ENCODE results near the gene ATAD3A.
"Not testable (repeated sequence)": the region's sequence is repeated elsewhere in the genome, so short reads cannot be mapped to it uniquely, and the experiment has no call there.

ATAD3A gene

GRCh38 chr1:1540818-1541628 is 29.1 kb downstream of the ATAD3A start:
- no peak for DNase-seq

GRCh38 chr1:1541956-1542765 is 30.2 kb downstream of the ATAD3A start:
- no peak for DNase-seq

- no peak for DNase-seq
These were observed 31.1 kb downstream of the ATAD3A start for GRCh38 chr1:1542766-1543705.

- no peak for DNase-seq
These were observed 31.7 kb downstream of the ATAD3A start for GRCh38 chr1:1543706-1544099.

- DNase-seq, result no peak
These were observed 32.6 kb downstream of the ATAD3A start for GRCh38 chr1:1544544-1544943.

GRCh38 chr1:1545946-1546737 is 34.2 kb downstream of the ATAD3A start:
- no peak for DNase-seq

GRCh38 chr1:1547011-1547410 is 35.0 kb downstream of the ATAD3A start:
- DNase-seq, result no peak

GRCh38 chr1:1547476-1547875 is 35.5 kb downstream of the ATAD3A start:
- no peak for DNase-seq

- DNase-seq, result no peak
These were observed 36.6 kb downstream of the ATAD3A start for GRCh38 chr1:1548591-1548990.

GRCh38 chr1:1550087-1550486 is 38.1 kb downstream of the ATAD3A start:
- DNase-seq, result no peak

GRCh38 chr1:1550591-1551432 is 38.9 kb downstream of the ATAD3A start:
- DNase-seq, result no peak

GRCh38 chr1:1551524-1552262 is 39.7 kb downstream of the ATAD3A start:
- DNase-seq, result no peak

- DNase-seq, result no peak
These were observed 40.3 kb downstream of the ATAD3A start for GRCh38 chr1:1552263-1552639.

- no peak for DNase-seq
These were observed 42.0 kb downstream of the ATAD3A start for GRCh38 chr1:1553821-1554494.

GRCh38 chr1:1554550-1554925 is 42.6 kb downstream of the ATAD3A start:
- no peak for DNase-seq

- DNase-seq, result no peak
These were observed 43.3 kb downstream of the ATAD3A start for GRCh38 chr1:1554926-1555915.

- DNase-seq, result no peak
These were observed 44.5 kb downstream of the ATAD3A start for GRCh38 chr1:1556505-1556904.

GRCh38 chr1:1556961-1557360 is 45.0 kb downstream of the ATAD3A start:
- DNase-seq, result not testable (repeated sequence)

- DNase-seq, result not testable (repeated sequence)
These were observed 45.7 kb downstream of the ATAD3A start for GRCh38 chr1:1557688-1558087.

Data from NCI-H1092 treated with DMSO at 0.1 percent for 48 hours (cell line).